ENCODE results near the gene JAKMIP2.

JAKMIP2 gene

DNA sequence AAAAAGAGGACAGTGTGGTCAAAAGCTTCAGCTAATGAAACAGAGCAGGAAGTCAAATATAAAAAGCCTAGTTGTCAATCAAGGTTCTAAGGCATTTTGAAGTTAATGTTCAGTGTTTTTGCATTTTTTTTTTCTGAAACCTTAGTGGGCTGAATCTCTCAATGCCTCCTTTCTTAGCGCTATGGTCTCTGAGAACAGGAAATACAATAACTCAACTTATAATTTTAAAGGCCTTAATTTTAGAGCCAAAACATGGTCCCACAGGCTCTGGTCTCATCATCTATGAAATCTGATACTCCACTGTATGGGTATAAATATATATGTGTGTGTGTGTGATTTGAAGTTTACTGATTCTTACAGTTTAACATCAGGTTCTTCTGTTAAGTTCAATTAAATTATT, 209.3 kb downstream of the JAKMIP2 start:
- DNase-seq: no peak
- in situ Hi-C loops (cut with HindIII; ENCODE audit: low pct_ligation_motif_present, low sequenced_read_pairs): loop anchor here (25.0 kb wide), 1 partner anchor 111 kb away; no protein-coding TSS in a partner anchor
- no peaks in the 10 kb centered on the region for H3K27me3 ChIP-seq (replicated peaks)
- TF ChIP-seq CTCF (IDR thresholded peaks at IDR 0.05; ENCODE audit: low read depth, low read length, missing control alignments): no peak
- no peak overlapping the region for H3K4me3 ChIP-seq (ENCODE audit: low read depth, low read length)
- H3K36me3 ChIP-seq (replicated peaks): no peaks in the 10 kb centered on the region
- no peak overlapping the region for H3K27ac ChIP-seq

- in situ Hi-C loops (cut with HindIII; ENCODE audit: low pct_ligation_motif_present, low sequenced_read_pairs): loop anchor here (25.0 kb wide), 1 partner anchor 107 kb away; no protein-coding TSS in a partner anchor
- Histone ChIP-seq H3K27ac (no peak overlapping the region), H3K36me3 (replicated peaks) (no peaks in the 10 kb centered on the region), H3K27me3 (replicated peaks) (no peaks in the 10 kb centered on the region), H3K4me3 (ENCODE audit: low read depth, low read length) (no peak overlapping the region)
- DNase-seq: no peak
- TF ChIP-seq CTCF (IDR thresholded peaks at IDR 0.05; ENCODE audit: low read depth, low read length, missing control alignments): no peak
Measured at GRCh38 chr5:147568710-147569406, 213.7 kb downstream of the JAKMIP2 start.

DNA sequence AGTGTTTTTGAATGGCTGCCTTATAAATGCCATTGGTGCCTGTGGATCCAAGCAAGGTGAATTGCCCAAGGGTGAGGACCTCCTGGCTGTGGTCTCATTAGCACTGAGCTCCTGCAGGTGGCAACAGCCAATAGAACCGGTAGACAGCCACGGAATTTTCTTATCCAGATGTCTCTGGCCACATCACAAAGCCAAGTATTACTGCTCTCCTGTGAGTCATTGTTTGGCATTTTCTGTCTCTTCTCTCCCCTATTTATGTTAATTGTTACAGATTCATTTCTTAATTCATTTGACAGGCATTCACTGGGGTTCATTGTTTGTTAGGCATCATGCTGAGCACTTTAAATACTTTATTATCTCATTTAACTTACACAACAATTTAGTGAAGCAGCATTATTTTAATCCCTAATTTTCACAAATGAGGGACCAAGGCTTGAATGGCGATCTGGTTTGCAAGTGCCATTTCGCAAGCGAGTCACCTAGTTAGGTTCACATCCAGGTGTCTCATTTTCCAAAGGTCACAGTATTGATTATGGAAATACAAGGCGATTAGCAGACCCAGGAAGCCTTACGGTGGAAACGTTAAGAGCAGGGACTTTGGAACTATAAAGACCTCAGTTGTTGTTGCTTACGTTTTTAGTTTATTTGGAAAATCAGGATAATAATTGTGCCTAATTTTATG, 214.5 kb downstream of the JAKMIP2 start:
- TF ChIP-seq CTCF (IDR thresholded peaks at IDR 0.05; ENCODE audit: low read depth, low read length, missing control alignments): no peak
- in situ Hi-C loops (cut with HindIII; ENCODE audit: low pct_ligation_motif_present, low sequenced_read_pairs): loop anchor here (25.0 kb wide), 1 partner anchor 106 kb away; no protein-coding TSS in a partner anchor
- Histone ChIP-seq H3K27ac (no peak overlapping the region), H3K27me3 (replicated peaks) (no peaks in the 10 kb centered on the region), H3K4me3 (ENCODE audit: low read depth, low read length) (no peak overlapping the region), H3K36me3 (replicated peaks) (no peaks in the 10 kb centered on the region)
- DNase-seq: peak; percentile 37

DNA sequence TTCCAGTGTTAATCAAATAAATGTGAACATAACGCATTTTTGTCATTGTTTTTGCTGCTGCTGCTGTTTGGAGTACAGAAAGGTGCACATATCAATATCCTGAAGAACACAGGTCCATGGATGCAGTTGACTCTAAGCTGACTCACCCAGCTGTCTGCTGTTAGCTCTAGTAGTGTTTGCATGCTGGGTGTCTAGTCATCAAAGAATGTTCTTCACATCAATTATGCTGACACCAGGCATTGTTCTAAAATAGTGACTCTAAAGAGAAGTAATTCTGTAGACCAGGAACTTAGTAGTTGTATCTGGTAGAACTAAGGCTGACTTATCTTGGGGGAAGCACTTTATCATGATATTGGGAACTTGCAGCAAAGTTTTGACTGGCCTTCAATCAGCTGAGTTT, 217.0 kb downstream of the JAKMIP2 start:
- Histone ChIP-seq H3K27me3 (replicated peaks) (no peaks in the 10 kb centered on the region), H3K27ac (no peak overlapping the region), H3K36me3 (replicated peaks) (no peaks in the 10 kb centered on the region), H3K4me3 (ENCODE audit: low read depth, low read length) (no peak overlapping the region)
- TF ChIP-seq CTCF (IDR thresholded peaks at IDR 0.05; ENCODE audit: low read depth, low read length, missing control alignments): no peak
- peak; percentile 65 for DNase-seq
- in situ Hi-C loops (cut with HindIII; ENCODE audit: low pct_ligation_motif_present, low sequenced_read_pairs): loop anchor here (25.0 kb wide), 1 partner anchor 103 kb away; no protein-coding TSS in a partner anchor

- Histone ChIP-seq H3K27ac (no peak overlapping the region), H3K36me3 (replicated peaks) (no peaks in the 10 kb centered on the region), H3K4me3 (ENCODE audit: low read depth, low read length) (no peak overlapping the region), H3K27me3 (replicated peaks) (no peaks in the 10 kb centered on the region)
- in situ Hi-C loops (cut with HindIII; ENCODE audit: low pct_ligation_motif_present, low sequenced_read_pairs): loop anchor here (25.0 kb wide), 1 partner anchor 102 kb away; no protein-coding TSS in a partner anchor
- no peak for DNase-seq
- no peak for TF ChIP-seq CTCF (IDR thresholded peaks at IDR 0.05; ENCODE audit: low read depth, low read length, missing control alignments)
Measured at GRCh38 chr5:147564124-147564486, 218.4 kb downstream of the JAKMIP2 start.

All from brain microvascular endothelial cell (primary cell).